Memory B cell (primary cell): ENCODE results near the gene LSM8.

Source experiments
- ATAC-seq: fragments of 150-1000 bp; cut with Tn5 transposase; 2 replicates; pipeline ENCODE4 v1.10.0; 2021; ENCODE audit warnings: low read depth, mild to moderate bottlenecking, moderate library complexity
- DNase-seq, 2 donors: peaks; one replicate each; pipeline ENCODE4 v3.0.0; 2022; ENCODE audit warnings: low spot score in 2 of 2
- H3K27ac Mint-ChIP-seq: one replicate; pipeline ENCODE4 v1.8.0; 2022; ENCODE audit warnings: mild to moderate bottlenecking, moderate library complexity, mixed read lengths
- H3K27me3 Mint-ChIP-seq: one replicate; pipeline ENCODE4 v1.8.0; 2022; ENCODE audit warnings: mixed read lengths
- H3K36me3 Mint-ChIP-seq: one replicate; pipeline ENCODE4 v1.8.0; 2022; ENCODE audit warnings: mild to moderate bottlenecking, mixed read lengths
- H3K4me1 Mint-ChIP-seq: one replicate; pipeline ENCODE4 v1.8.0; 2022; ENCODE audit warnings: mixed read lengths
- H3K4me3 Mint-ChIP-seq: one replicate; pipeline ENCODE4 v1.8.0; 2022; ENCODE audit warnings: mild to moderate bottlenecking, moderate library complexity, mixed read lengths
- H3K9me3 Mint-ChIP-seq: one replicate; pipeline ENCODE4 v1.8.0; 2022; ENCODE audit warnings: mixed read lengths

Gene LSM8

GRCh38 chr7:118182593-118183427 is 1.2 kb upstream of the LSM8 start:
- Mint-ChIP-seq H3K4me3 (peak overlapping the region; percentile 95), H3K36me3 (peaks cover 4% of the 10 kb centered on the region), H3K27me3 (no peaks in the 10 kb centered on the region), H3K9me3 (no peaks in the 10 kb centered on the region), H3K4me1 (peaks cover 25% of the 10 kb centered on the region), H3K27ac (peak overlapping the region; percentile 99)
- DNase-seq: peak; percentile 1 to 19
- ATAC-seq: no peak

DNA sequence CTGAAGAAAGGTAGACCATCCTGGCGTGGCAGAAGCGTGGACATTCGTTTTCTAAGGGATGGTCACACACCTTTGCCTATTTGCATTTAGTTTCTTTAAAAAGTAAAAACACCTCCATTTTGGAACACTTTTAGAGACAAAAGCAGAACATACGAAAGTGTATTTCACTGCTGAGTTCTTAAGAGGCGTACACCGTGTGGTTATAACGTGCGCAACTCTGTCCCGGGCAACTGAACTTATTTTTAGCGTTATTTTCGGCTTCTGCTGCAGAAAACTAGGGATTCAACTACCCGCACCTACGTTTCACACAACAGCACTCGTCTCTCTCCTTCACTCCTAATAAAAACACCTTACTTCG is 557 bp upstream of the LSM8 start:
- Mint-ChIP-seq H3K4me3 (peak overlapping the region; percentile 95), H3K4me1 (peaks cover 25% of the 10 kb centered on the region), H3K36me3 (peaks cover 6% of the 10 kb centered on the region), H3K9me3 (no peaks in the 10 kb centered on the region), H3K27ac (peak overlapping the region; percentile 99), H3K27me3 (no peaks in the 10 kb centered on the region)
- ATAC-seq: peak; percentile 9
- no peak for DNase-seq

DNA sequence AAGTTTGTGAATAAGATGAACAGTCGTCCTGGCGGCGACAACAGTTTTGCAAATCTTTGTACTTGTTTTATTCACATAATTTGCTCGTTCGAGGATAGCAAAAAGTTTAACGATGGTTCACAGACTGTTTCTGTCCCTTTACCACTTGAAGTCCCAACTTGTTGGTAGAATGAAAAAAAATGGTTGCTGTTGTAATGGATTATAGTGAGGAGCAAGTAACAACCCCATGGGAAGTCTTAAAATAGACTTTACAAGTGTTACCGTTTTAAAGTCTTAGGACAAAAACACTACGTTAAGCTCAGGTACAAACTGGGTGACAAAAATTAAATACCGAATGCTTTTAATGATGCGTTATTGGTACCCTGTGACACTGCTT is 589 bp downstream of the LSM8 start:
- H3K36me3 Mint-ChIP-seq: peaks cover 6% of the 10 kb centered on the region
- no peaks in the 10 kb centered on the region for H3K27me3 Mint-ChIP-seq
- DNase-seq: no peak
- ATAC-seq: no peak
- no peaks in the 10 kb centered on the region for H3K9me3 Mint-ChIP-seq
- peaks cover 25% of the 10 kb centered on the region for H3K4me1 Mint-ChIP-seq
- H3K4me3 Mint-ChIP-seq: peak overlapping the region; percentile 95
- peak overlapping the region; percentile 99 for H3K27ac Mint-ChIP-seq

GRCh38 chr7:118185163-118185860 is 1.3 kb downstream of the LSM8 start:
- peak overlapping the region; percentile 63 for H3K4me3 Mint-ChIP-seq
- DNase-seq (no peak), ATAC-seq (no peak)
- peak overlapping the region; percentile 53 for H3K27ac Mint-ChIP-seq
- peaks cover 22% of the 10 kb centered on the region for H3K4me1 Mint-ChIP-seq
- H3K9me3 Mint-ChIP-seq: no peaks in the 10 kb centered on the region
- H3K27me3 Mint-ChIP-seq: no peaks in the 10 kb centered on the region
- H3K36me3 Mint-ChIP-seq: peaks cover 6% of the 10 kb centered on the region

DNA sequence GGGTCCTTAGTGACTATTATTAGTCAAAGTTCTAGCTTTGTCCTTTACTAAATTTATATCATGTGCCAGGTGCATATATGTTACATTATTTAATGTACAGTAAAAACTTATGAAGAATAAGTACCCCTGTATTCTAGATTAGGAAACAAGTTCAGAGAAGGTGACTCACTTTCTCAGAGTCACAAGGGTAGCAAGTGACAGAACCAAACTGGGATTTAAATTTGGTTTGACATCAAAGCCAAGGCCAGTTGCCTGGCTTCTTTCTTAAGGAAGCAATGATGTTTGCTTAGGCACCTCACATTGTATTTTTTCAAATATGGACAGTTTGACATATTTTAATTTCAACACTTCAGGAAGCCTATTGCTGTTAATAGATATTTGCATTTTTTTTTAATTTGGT is 2.5 kb downstream of the LSM8 start:
- no peak overlapping the region for H3K4me3 Mint-ChIP-seq
- no peak for DNase-seq
- ATAC-seq: no peak
- H3K4me1 Mint-ChIP-seq: peaks cover 22% of the 10 kb centered on the region
- peak overlapping the region; percentile 53 for H3K27ac Mint-ChIP-seq
- no peaks in the 10 kb centered on the region for H3K9me3 Mint-ChIP-seq
- no peaks in the 10 kb centered on the region for H3K27me3 Mint-ChIP-seq
- H3K36me3 Mint-ChIP-seq: peaks cover 7% of the 10 kb centered on the region

DNA sequence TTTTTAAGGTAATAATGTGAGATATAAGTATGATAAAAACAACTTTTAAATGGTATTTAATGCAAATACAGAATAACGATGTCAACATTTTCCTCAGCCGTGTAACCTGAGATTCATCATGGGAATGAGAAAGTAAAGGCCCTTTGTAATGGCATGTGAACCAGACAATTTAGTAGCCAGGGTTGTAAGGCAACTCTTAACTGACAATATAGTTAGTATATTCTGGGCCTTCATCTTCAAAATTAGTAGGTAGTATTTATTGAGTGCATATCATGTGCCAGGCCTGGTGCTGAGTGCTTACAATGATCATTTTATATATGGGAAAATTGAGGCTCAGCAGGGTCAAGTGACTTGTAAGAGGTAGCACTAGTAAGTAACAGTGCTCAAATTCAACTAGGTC is 10.6 kb downstream of the LSM8 start:
- no peak for DNase-seq
- peaks cover 6% of the 10 kb centered on the region for H3K4me1 Mint-ChIP-seq
- no peak overlapping the region for H3K4me3 Mint-ChIP-seq
- ATAC-seq: no peak
- H3K27ac Mint-ChIP-seq: no peak overlapping the region
- H3K36me3 Mint-ChIP-seq: peaks cover 8% of the 10 kb centered on the region
- H3K27me3 Mint-ChIP-seq: no peaks in the 10 kb centered on the region
- no peaks in the 10 kb centered on the region for H3K9me3 Mint-ChIP-seq

GRCh38 chr7:118195837-118196474 is 12.0 kb downstream of the LSM8 start:
- DNase-seq (peak; percentile 34 to 51), ATAC-seq (peak; percentile 77)
- no peak overlapping the region for H3K4me3 Mint-ChIP-seq
- H3K27me3 Mint-ChIP-seq: no peaks in the 10 kb centered on the region
- H3K9me3 Mint-ChIP-seq: no peaks in the 10 kb centered on the region
- H3K36me3 Mint-ChIP-seq: peaks cover 8% of the 10 kb centered on the region
- H3K4me1 Mint-ChIP-seq: peaks cover 6% of the 10 kb centered on the region
- peak overlapping the region; percentile 13 for H3K27ac Mint-ChIP-seq

- Mint-ChIP-seq H3K4me3 (no peak overlapping the region), H3K27me3 (peaks cover 1% of the 10 kb centered on the region), H3K36me3 (peaks cover 3% of the 10 kb centered on the region), H3K9me3 (no peaks in the 10 kb centered on the region), H3K4me1 (peaks cover 6% of the 10 kb centered on the region), H3K27ac (no peak overlapping the region)
- DNase-seq (no peak), ATAC-seq (no peak)
These were observed 18.1 kb downstream of the LSM8 start for GRCh38 chr7:118202061-118202460.

DNA sequence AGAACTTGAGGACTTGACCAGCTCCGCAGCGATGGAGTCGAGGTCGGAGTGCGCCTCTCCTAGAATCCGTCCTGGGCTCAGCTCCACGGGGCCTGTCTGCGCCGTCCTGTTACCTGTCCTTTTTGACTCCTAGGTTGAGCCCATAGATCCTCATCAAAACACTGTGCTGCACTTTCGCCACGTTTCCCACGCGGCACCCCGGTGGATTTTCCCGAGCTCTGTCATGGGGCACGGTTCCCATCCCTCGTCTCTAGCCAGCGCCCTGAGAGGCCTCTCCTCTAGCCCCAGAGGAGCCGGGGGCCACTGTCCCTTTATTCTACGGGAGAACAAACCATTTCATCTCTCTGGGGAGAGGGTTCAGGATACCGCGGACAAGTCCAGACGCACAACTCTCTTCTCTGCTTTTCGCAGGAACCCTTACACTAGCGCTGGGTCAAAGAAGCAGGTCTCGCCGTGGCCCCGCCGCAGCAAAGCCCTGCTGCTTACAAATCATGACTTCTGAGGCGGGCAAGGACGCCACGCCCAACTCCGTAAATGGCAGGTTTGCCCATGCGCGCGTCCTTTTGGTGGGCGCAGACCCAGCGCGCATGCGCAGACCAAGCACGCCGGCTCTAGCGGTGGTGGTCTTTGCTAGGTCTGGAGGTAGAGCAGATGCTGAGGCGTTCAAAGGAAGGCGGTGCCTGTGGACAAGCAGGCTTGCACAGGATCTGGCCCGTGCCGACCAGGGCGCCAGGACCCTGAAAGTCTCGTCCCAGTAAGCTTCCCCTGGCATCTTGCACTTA is 30.3 kb downstream of the LSM8 start:
- peaks cover 15% of the 10 kb centered on the region for H3K4me1 Mint-ChIP-seq
- no peaks in the 10 kb centered on the region for H3K27me3 Mint-ChIP-seq
- peak; percentile 66 to 79 for DNase-seq
- no peaks in the 10 kb centered on the region for H3K36me3 Mint-ChIP-seq
- H3K27ac Mint-ChIP-seq: peak overlapping the region; percentile 88
- H3K4me3 Mint-ChIP-seq: peak overlapping the region; percentile 99
- peak; percentile 92 for ATAC-seq
- no peaks in the 10 kb centered on the region for H3K9me3 Mint-ChIP-seq

DNA sequence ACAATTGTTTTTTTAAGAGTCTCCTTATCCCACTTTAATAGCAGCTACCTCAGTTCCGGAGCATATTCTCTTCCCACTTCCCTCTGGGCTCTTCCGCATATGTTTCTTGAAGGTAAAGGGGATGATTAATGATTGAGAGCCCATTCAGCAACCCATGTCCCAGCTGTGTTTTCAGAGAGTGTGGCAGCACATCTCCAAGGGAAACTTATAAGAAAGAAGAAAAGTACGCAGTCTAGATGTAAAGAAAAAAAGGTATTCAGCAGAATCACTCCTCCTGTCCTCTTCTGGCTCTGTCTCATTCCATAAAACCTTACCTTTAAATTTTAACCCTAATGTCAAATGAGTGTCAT is 30.8 kb downstream of the LSM8 start:
- peak overlapping the region; percentile 99 for H3K4me3 Mint-ChIP-seq
- H3K9me3 Mint-ChIP-seq: no peaks in the 10 kb centered on the region
- peak overlapping the region; percentile 88 for H3K27ac Mint-ChIP-seq
- ATAC-seq: peak; percentile 16
- peaks cover 15% of the 10 kb centered on the region for H3K4me1 Mint-ChIP-seq
- no peaks in the 10 kb centered on the region for H3K27me3 Mint-ChIP-seq
- no peaks in the 10 kb centered on the region for H3K36me3 Mint-ChIP-seq
- DNase-seq: no peak

DNA sequence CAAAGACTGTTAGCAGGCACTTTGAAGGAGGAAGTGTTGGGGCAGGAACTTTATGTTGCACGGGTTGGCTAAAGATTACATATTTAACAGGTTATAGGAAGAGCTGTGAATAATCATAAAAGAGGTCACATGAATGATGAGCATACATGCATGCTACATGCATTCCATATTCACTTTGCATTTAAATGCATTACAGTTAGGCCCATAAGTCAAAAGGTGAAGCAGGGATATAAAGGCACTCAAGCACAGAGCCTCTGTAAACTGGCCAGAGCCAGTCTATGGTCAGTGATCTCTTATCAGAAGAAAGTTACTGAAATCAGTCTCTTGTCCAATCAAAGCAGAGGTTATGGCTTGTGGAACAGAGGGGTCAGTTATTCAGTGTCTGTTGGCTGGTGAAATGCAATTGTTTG is 33.3 kb downstream of the LSM8 start:
- Mint-ChIP-seq H3K36me3 (no peaks in the 10 kb centered on the region), H3K27me3 (no peaks in the 10 kb centered on the region)
- DNase-seq: no peak

GRCh38 chr7:118218413-118219156 is 34.6 kb downstream of the LSM8 start:
- Mint-ChIP-seq H3K4me3 (no peak overlapping the region), H3K27me3 (no peaks in the 10 kb centered on the region), H3K27ac (no peak overlapping the region), H3K36me3 (no peaks in the 10 kb centered on the region), H3K4me1 (peaks cover 11% of the 10 kb centered on the region), H3K9me3 (no peaks in the 10 kb centered on the region)
- DNase-seq (no peak), ATAC-seq (no peak)

More for the DNA sequence above, 33.3 kb downstream of the LSM8 start:
- ATAC-seq: no peak
- no peaks in the 10 kb centered on the region for H3K9me3 Mint-ChIP-seq
- H3K4me3 Mint-ChIP-seq: no peak overlapping the region
- H3K4me1 Mint-ChIP-seq: peaks cover 15% of the 10 kb centered on the region
- no peak overlapping the region for H3K27ac Mint-ChIP-seq

DNA sequence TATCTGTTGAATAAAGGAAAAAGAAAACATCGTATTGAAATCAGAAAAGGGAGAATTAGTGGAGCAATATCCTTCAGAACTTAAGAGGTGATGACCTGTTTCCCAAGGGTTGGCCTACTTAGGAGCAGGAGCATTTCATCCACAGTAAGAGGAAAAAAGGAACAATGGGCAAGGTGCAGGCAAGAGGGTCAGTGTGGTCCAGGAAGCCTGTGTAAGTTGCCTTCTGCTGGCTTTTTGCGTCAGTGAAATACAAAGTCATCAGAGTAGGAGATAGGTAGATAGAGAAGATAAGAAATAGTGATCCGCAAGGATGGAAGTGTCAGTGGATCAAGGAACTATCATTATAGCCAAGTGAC is 35.2 kb downstream of the LSM8 start:
- no peak overlapping the region for H3K27ac Mint-ChIP-seq
- H3K4me1 Mint-ChIP-seq: peaks cover 8% of the 10 kb centered on the region
- no peaks in the 10 kb centered on the region for H3K9me3 Mint-ChIP-seq
- DNase-seq: no peak
- ATAC-seq: no peak
- no peaks in the 10 kb centered on the region for H3K27me3 Mint-ChIP-seq
- no peaks in the 10 kb centered on the region for H3K36me3 Mint-ChIP-seq
- no peak overlapping the region for H3K4me3 Mint-ChIP-seq
